Measurements from ENCODE around the gene GPC6.

The GPC6 gene

DNA sequence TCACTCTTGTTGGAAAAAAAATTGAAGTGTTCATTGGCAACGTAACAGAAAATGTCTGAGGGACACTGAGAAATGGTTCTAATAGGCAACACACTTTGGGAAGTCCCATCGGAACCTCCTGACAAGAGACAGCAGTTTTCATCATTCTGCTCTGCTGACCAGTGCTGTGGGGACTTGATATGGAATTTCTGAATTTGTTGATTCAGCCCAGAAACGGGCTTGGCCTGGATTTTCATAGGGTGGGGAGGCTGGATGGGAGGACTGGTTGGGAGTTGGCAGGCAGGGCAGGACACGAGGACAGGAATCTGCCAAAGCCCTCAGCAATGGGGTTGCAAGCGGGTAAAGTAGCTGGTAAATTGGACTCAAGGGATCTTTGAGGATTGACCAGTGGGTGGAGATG, 1156.4 kb downstream of the GPC6 start:
- DNase-seq (ENCODE audit: low read depth in 1 of 2, low spot score in 1 of 2) = no peak

DNA sequence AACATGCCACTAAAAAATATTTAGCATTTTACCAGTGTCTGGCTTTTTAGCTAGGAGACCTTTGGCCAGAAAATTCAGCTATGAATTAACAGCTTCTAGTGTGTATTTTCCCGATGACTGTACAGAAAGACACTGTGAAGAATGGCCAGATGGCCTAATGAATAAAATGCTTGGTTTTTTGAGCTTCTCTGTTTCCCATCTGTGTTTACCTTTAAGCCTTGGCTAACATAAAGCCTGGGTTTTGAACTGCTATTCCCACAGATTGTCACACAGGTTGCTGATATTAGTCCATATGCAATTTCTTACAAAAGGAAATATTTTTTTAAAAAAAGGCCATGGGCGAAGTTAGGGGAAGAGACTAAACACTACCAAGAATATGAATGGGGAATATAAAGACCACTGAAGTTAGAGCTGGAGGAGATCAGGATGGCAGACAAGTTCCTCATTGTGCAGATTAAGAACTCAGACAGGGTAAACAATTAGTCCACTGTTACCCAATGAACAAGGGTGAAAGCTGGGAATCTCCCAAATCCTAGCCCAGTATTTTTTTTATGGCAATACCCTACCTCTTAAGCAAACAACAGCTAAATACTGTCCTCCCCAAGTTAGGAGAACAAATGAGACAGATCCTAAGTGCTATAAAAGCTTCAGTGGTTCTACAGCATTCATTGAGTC, 1157.8 kb downstream of the GPC6 start:
- DNase-seq (ENCODE audit: low read depth in 1 of 2, low spot score in 1 of 2) = no peak

DNA sequence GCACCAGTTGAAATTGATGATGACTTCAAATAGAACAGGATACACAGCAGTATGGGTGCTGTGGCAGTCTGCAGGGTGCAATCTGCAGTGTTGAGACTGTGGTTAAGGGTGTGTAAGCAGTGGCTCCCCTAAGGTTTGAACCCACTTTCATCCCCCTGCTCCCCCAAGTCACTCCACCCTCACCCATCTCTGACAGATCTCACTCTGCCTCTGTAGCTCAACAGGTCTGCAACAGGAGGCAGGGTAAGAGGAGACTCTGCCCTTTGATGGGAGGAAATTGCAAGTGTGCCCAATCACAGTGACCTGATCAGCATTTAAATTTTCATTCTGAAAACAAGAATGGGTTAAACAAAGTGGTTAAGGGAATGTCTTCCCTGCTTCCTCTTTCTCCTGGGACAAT, 1160.4 kb downstream of the GPC6 start:
- no peak for DNase-seq (ENCODE audit: low read depth in 1 of 2, low spot score in 1 of 2)

DNA sequence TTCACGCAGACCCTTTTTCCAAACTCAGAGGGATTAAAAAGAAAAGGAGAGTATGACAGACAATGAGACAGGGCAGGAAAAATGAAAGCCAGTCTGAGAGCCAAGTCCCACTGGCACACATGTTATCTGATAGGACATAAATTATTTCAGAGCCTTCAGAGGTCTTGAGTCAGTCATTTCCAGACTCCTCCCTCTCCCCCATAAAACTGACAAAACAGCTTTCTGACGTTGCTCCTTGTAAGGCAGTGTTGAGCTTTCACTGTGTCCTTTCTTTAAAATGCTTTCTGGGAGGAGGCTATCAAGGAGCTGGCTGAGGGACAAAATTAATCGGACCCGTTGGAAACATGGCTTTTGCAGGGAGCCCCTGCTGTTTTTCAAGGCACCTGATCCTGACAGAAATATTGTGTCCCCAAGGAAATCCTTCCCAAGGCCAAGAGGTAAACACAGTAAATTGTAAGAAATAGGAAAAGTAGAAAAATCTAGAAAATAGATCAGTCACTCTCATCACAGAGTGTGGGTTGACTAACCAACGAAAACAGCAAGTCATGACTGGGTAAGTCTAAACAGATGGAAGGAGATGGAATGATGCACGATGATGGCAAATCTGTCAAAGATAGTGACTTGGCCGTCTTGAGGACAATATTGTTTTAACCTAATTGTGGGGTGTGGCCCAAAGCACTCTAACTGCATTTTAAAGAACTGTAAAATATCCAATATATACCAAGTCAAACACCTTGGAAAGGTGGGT, 1163.2 kb downstream of the GPC6 start:
- no peak for DNase-seq (ENCODE audit: low read depth in 1 of 2, low spot score in 1 of 2)

DNA sequence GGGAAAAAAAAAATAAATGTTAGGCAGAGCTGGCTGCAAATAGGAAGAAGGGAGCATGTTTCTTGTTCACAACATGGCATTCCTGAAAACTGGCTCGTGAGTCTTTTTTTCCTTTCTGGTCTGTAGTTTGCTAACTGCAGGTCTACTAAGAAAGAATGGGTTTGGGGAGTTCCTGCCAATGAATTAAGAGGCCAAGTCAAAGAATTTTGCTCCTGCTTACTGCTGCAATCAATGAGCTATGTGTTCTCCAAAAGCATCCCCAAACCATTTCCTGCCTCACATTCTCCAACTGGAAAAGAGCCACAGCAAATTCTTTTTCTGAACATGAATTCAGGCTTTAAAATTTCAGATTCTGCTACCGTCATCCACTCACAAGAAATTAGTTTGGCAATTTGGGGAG, 1164.3 kb downstream of the GPC6 start:
- no peak for DNase-seq (ENCODE audit: low read depth in 1 of 2, low spot score in 1 of 2)

DNA sequence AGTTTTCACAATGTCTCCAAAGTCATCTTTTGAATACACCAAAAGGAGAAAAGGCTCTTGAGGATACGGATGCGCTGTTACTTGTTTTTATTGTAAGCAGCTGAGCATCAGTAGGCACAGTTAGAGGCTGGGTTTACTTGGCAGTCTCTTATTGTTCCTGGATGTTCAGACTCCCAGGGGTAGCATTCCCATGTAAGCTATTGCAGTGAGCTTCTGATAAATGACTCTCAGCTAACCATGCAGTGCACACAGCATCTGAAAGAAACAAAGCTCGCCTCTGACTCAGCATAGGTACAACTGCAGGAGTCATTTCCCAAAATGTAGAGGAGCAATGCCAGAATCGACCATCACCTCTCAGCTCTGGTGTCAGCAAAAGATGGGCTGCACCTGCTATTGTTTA, 1168.1 kb downstream of the GPC6 start:
- no peak for DNase-seq (ENCODE audit: low read depth in 1 of 2, low spot score in 1 of 2)

DNA sequence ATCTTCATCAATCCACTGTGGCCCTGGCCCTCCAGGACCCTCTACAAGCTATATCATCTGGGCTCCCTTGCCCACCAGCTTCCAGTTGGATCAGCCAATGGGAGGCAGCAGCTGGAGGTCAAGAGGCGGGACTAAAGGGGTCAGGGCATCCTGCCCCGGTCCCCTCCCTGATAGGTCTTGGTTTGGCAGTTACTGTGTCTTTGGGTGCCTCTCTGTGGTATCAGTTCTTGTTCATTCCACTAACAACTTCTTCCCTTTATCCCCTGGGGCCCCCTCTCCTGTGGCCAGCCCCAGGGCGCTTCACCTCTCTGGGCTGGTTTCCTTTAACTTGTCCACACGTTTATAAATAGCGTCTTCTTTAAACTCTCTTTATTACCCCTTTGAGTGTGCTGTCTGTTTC, 1169.3 kb downstream of the GPC6 start:
- DNase-seq (ENCODE audit: low read depth in 1 of 2, low spot score in 1 of 2) = no peak

DNA sequence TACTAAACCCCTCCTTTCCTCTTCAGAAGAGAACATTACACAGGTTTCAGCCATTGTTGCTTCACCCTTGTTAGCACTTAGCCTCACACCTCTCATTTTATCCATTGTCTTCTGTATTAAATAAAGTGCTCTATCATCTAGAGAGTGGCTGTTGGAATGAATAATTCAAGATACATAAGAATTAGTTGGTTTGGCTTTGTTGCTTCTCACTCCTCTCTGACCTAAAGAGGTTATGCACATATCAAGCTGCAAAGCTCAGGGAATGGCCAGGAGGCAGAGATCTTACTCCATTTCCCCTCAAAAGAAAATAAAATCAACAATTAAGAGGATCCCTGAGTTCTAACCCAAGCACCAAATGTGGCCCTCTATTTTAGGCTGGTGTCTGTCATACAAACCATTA, 1173.2 kb downstream of the GPC6 start:
- no peak for DNase-seq (ENCODE audit: low read depth in 1 of 2, low spot score in 1 of 2)

DNA sequence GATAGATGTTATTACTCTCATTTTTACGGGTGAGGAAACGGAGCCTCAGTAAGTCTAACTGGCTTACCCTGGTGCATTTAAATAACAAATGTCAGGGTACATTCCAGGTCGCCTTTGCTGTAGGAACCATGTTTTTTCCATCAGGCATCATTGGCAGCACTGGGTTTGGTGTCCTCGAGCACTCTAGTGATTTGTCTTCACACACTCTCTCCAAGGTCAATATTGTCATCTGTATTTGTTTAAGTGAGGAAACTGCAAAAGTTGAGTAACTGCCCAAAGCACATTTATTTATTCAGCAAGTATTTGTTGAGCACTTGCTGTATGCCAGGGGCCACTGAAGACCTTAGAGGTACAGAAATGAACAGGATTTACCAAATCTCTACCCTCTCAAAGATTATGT, 1174.3 kb downstream of the GPC6 start:
- DNase-seq (ENCODE audit: low read depth in 1 of 2, low spot score in 1 of 2) = no peak

DNA sequence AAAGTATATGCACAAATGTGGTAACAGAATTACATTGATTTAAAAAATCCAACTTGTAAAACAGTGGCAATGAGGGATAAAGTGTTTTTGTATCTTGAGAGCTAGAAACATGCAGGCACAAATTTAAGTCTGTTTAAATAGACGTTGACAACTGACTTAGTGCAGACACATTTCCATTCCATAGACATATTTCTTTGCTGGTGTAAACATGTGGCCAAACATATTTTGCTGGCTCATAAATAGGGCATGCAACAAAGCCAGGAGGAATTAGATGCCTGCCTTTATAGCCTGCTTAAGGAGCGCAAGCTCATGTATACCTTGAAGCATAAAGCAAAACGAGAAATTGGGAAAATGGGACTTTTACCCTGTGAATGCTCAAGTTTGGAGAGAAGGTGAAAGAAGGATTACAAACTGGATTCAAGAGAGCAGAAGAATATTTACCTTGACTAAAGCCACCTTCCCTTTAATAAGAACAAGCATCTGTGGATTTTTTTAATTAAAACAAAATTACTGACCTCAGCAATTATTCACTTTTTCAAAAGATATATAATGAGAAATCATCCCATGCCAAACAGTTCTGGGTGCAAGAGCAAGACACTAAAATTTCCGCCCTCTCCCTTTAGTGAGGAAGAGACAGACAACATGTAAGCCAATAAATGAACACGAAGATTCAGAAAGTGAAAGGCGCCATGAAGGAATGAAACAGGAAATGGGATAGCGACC, 1181.9 kb downstream of the GPC6 start:
- no peak for DNase-seq (ENCODE audit: low read depth in 1 of 2, low spot score in 1 of 2)

DNA sequence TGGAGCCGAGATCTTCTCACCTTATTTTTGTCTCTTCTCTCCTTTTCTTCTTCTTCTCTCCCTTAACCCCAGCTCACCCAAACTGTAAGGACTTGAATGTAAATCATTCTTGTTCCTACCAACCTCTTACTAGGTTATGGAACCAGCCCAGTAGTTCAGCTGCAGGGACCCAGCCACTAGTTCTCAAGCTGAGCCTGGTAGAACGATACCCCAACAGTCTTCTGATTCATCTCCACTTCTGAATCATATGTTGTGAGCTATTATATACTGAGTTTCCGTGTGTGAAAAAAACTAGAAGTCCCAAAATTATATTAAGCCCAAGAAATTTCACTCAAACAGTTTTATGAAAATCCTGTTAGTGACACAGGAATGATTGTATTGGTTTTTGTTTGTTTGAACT, 1185.1 kb downstream of the GPC6 start:
- no peak for DNase-seq (ENCODE audit: low read depth in 1 of 2, low spot score in 1 of 2)

DNA sequence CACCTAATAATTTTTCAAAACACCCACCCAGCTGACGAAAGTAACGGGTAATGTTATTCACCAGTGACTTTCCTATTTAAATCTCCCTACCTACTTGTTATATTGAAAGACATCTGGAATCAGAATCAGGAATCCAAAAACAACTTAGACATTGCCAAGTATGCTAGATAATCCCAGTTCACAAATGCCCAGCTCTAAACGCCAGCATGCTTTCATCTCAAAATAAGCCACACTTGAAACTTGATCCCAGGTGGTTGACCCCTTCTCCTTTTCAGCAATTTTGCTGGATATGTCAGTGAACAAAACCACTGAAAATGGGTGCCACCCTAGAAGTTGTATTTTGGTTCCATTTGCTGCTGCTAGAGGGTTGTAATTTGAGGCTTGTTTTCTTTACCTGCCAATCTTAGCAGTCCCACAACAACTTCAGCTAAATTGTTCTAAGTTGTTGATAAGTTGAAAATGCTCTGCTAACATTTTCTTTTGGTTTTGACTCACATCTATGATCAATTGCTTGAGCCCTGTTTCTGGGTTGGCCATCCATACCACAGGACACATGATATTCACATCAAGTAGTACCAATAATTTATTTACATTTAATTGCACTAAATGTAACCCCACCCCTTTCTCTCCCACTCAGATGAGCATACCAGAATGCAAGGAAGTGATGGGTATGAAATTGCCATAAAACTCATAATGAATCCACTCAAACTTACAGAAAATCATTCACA, 1186.4 kb downstream of the GPC6 start:
- DNase-seq (ENCODE audit: low read depth in 1 of 2, low spot score in 1 of 2) = no peak

DNA sequence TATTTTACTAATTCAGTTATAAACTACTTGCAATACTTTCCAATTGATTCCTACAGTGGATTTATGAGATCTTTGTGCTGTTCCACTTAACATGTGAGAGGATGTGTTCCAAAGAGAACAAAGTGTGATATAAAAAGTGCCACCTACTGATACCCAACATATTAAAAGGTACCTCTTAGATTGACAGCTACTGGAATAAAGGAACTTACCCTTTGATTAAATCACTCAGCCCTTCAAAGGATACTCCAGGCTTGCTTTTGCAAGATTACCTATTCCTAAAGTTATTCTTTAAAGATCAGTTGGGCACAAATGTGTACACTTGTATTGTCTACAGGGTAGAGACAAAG, 1187.0 kb downstream of the GPC6 start:
- DNase-seq (ENCODE audit: low read depth in 1 of 2, low spot score in 1 of 2) = no peak

DNA sequence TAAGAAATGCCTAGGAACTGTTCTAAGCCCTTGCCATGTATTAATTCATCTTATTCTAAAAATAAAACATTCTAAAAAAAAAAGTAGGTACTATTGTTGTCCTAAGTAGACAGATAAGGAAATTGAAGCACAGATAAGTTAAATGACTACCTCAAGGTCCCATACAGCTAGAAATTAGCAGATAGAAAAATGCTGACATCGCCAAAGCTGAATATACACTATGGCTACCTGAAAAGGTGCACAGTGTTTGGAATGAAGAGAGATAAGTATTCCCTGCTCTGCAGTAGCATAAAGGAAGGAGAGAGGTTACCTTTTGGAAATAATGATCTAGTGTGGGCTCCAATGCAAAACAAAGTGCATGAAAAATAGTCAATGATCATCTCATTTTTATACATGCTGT, 1187.5 kb downstream of the GPC6 start:
- no peak for DNase-seq (ENCODE audit: low read depth in 1 of 2, low spot score in 1 of 2)

DNA sequence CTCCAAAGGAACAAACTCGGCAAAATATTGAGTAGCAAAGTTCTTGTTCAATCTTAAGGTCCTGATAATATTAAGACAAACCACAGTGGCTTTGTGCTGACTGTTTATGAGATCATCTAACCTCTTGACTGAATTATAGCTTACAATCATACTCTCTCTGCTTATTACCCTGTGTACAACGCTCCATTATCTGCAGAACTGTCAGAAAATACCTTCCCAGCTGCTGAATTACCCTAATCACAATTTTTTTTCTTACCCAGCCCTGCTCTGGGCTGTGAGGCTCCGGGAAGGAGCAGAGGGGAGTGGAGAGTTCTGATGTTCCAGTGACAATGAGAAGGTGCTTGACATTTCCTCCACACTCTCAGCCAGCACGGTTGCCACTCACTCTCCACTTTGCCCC, 1188.1 kb downstream of the GPC6 start:
- DNase-seq (ENCODE audit: low read depth in 1 of 2, low spot score in 1 of 2) = no peak

DNA sequence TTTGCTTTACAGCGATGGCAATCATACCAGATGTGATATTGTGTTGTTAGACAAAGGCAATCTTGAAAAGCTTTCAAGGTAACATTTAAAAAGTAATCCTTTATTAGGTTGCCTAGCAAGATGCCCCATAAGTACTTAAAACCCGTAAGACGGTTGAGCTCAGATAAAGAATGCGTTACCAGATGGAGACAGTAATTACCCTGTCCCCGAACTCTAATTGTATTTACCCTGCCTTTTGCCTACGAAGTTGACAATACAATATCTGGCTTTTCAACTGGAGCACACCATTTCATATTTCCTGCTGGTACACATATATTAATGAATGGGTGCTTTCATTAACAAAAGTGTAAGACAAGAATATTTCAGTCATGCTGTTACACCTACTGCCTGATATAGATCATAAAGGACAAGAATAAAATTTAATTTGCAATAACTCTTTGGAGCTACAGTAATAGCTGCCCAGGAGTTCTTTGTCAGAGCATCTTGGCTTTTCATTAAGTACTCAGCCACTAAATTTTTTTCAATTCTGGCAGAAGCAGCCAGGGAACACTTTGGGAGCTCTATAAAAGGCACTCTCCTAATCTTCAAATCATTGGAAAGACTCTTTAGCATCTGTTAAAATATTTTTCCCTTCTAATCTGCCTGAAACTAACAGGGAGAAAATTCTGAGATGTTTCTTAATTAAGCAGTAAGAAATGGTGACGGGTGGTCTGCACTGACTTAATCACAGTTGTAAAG, 1189.1 kb downstream of the GPC6 start:
- DNase-seq (ENCODE audit: low read depth in 1 of 2, low spot score in 1 of 2) = no peak

DNA sequence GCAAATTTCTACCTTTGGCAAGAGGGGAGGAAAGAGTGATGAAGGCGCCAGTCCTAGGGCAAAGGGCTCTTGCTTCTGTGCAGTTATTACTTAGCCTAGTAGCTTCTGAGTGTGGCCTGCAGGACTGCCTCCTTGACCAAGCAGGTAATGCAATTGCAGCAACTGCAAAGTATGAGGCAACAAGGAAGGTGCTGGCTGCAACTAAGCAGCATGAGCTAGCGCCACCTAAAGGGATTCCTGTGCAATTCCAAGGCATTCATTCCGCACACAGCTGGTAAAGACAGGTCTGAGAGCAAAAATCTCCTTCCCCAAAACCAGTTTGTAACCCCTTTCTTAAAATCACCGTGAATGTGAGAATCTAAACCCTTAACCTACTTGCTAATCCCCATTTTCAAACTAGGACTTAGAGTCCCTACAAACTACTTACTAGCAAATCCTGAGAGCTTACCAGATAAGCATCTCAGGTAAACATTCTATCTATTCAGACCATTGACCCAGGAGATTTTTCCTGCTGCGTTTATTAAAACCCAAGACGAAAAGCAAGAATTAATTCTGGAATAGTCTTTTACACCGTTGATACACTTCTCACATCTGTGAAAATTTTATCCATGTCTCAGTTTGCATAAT, 1190.0 kb downstream of the GPC6 start:
- DNase-seq (ENCODE audit: low read depth in 1 of 2, low spot score in 1 of 2) = no peak

DNA sequence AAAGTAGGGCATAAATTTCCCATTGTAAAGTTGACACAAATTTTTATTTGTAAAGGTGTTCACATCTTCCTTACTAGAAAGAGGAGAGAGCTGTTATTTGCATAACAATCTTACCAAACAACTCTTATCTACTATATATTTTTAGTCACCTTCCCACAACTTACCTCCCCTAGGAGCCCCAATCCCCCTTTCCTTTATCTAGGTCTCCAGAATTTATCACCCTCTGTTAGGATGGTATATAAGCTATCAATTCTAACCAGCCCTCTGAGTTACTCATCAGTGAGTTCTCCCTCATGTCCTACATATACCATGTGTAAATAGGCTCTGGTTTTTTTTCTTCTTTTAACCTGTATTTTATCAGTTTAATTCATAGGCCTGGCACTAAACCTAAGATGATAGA, 1190.7 kb downstream of the GPC6 start:
- no peak for DNase-seq (ENCODE audit: low read depth in 1 of 2, low spot score in 1 of 2)

DNA sequence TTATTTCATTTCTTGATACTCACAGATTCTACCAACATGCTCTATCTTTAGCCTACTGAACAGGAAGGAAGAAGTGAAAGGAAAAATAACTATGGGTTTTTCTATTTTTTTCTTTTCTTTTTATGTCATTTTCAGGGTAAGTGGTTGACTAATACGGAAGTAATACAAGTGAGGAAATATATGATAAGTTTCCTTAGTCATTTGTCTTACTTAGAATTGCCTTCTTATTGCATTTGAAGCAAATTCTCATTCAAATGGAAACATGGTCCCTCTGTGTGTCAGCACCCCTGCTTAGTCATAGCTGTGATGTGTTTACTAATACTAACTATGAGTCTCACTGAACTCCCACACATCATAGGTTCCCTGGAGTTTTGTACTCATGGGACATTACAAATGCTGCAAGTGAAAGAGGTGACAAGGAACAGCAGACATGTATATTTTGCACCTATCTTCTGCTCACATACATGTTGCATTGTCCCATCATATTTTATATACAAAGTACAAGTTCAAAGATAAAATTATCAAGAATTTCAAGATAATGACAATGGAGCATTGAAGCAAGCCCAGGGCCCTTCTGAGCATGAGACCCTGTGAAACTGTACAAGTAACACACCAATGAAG, 1192.8 kb downstream of the GPC6 start:
- DNase-seq (ENCODE audit: low read depth in 1 of 2, low spot score in 1 of 2) = no peak

DNA sequence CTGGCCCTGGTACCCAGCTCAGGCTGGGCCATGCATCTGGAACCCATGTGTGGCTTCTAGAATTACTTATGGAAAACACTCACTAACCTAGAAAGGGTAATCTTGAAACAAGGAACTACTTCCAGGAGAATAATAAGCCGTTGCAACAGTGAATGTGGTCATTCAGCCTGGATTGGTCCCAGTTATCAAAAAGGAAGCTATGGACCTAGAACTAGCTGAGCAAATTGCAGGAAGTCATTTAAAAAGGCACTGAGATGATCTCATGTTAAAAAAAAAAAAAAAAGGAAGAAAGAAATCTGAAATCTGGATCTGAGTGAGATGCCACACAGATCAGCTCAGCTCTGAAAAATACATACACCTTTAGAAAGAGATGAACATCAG, 1193.3 kb downstream of the GPC6 start:
- DNase-seq (ENCODE audit: low read depth in 1 of 2, low spot score in 1 of 2) = no peak
